GM19328 (cell line): ENCODE data around the gene KIF1C.

Experiments
- ATAC-seq: cut with Tn5 transposase; IDR thresholded peaks from one replicate; pipeline ENCODE4 v1.9.1; 2021; ENCODE audit warnings: mild to moderate bottlenecking, moderate library complexity; ENCODE audit not compliant: unreplicated experiment

Gene KIF1C

DNA sequence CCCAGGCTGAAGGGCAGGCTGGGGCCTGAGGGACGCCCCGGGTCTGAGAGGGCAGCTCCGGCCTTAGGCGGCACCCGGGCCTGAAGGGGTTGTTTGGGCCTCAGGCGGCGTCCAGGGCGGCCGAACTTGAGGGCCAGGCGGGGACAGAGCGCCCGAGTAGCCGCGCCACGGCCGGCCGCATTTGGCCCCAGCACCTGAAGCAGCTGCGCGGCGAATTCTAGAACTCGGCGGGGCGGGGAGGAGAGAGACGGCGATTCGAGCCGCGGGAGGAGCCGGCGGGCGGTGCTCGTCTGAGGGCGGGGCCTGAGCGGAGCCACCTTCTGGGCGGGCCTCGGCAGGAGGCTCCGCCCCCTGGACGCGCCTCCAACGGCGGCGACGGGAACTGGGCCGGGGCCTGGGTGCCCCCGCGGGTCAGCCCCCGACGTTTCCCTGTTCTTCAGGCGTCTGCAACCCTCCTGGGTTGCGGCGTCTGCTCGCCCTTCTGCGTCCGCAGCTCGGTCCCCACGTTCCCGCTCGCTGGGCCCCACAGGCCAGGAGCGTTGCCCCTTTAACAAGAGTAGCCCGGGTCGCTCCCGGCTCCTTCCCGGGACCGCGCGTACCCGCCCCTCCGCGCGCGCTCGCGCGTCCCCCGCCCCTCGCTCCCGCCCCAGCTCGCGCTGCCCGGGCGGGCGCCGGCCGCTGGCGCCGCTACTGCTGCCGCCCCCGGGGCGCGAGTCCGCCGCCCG is at the start of gene KIF1C, which contains the start of gene INCA1:
KIF1C (plus strand) TSS at position 649 of the 725 bp plus-strand sequence. CDS start 2,297 bp downstream, outside the sequence.
INCA1 (minus strand) TSS at position 221 of the 725 bp plus-strand sequence. CDS start 3,085 bp downstream, outside the sequence.
- ATAC-seq, result peak; percentile 80

GRCh38 chr17:4948166-4948930 is 49.4 kb upstream of the KIF1C start, which contains the start of gene PFN1:
PFN1 (minus strand) TSS chr17:4948530; CDS start chr17:4948394, 136 bp downstream.
- ATAC-seq, result peak; percentile 15

- ATAC-seq, result peak; percentile 34
Measured at GRCh38 chr17:4948931-4949320, 48.8 kb upstream of the KIF1C start.

DNA sequence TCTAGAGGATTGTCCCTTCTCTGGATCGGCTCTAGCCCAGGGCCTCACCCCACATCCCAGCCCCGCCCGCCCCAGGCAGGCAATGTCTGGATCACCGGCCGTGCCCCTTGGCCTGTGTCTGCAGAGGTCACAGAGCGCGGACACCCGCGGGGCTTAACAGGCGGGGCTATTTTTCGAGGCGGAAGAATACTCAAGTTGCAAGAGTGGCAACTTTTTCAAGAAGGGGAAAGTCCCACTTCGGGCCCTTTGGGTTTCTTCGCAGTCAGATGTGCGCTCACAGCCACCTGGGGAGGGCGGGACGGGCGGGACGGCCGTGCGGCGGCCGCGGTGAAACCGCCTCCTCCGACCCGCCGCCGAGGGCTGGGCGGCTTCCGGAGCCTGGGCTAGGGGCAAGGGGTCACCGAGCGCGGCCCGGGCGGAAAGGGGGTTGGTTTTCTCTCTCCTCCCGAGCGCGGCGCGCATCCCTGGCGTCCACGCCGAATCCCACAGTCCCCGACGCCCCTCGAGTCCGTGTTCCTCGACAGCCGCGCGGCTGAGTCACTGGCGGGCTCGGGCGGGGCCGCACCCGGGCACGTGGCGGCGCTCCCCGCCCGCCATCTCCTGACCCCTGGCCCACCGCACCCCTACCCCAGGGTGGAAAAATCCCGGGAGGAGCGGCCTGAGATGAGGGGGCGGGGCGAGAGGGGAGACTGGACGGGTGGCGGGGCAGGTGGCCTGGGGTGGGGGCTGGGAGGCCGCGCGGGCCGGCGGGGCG is 48.3 kb upstream of the KIF1C start:
- no peak for ATAC-seq

GRCh38 chr17:4950075-4950745 is 47.5 kb upstream of the KIF1C start:
- no peak for ATAC-seq

- ATAC-seq, result no peak
Measured at GRCh38 chr17:4950746-4951204, 47.0 kb upstream of the KIF1C start, which contains the start of gene ENO3. ENO3 (plus strand) TSS chr17:4951119; CDS start chr17:4951830, 711 bp downstream.

GRCh38 chr17:4951486-4951885 is 46.3 kb upstream of the KIF1C start:
- no peak for ATAC-seq

GRCh38 chr17:4953451-4953961 is 44.2 kb upstream of the KIF1C start:
- ATAC-seq, result no peak

DNA sequence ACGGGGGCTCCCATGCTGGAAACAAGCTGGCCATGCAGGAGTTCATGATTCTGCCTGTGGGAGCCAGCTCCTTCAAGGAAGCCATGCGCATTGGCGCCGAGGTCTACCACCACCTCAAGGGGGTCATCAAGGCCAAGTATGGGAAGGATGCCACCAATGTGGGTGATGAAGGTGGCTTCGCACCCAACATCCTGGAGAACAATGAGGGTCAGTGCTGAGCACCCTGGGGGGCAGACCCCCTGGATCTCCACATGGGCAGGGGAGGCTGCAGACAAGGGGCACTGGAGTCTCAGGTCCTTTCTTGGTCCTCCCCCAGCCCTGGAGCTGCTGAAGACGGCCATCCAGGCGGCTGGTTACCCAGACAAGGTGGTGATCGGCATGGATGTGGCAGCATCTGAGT is 42.7 kb upstream of the KIF1C start:
- no peak for ATAC-seq

GRCh38 chr17:4956493-4957061 is 41.2 kb upstream of the KIF1C start:
- ATAC-seq, result no peak

- ATAC-seq, result no peak
Measured at GRCh38 chr17:4958102-4958501, 39.6 kb upstream of the KIF1C start.

GRCh38 chr17:4959261-4959965 is 38.3 kb upstream of the KIF1C start:
- no peak for ATAC-seq

DNA sequence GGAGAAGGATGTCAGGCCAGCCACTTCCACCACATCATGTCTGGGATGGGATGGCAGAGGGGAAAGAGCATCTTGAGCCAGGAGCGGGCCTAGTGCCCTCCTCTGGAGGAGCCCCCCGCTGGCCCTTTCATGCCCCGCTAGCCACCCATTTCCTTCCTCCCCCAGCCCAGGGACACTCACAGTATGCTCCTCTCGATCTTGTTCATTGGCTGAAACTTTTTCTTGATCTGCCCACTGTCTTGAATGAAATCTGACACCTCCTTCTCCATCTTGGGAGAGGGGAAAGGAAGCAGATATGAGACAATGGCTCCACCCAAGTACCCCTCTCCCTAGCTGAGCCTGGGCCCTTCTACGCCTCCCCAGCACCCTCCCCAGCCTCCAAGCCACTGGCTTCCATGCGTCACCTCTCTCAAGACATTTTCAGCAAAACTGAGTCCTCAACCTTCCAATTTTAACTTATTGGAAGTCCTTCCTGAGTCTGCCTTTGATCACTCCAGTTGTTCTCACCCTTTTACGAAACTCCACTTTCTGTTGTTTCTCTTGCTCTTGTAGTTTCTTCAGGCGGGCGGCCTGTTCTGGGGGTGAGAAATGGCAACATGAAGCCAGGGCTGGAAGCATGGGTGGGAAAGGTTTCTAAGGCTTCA is 37.3 kb upstream of the KIF1C start:
- no peak for ATAC-seq

- no peak for ATAC-seq
Measured at GRCh38 chr17:4965311-4965986, 32.3 kb upstream of the KIF1C start.

GRCh38 chr17:4966844-4967538 is 30.8 kb upstream of the KIF1C start:
- ATAC-seq, result peak; percentile 76

- ATAC-seq, result peak; percentile 46
Measured at GRCh38 chr17:4967539-4968485, 29.9 kb upstream of the KIF1C start, which contains the start of gene SPAG7. SPAG7 (minus strand) TSS chr17:4967817; CDS start chr17:4967804, 13 bp downstream.
